Esophagus squamous epithelium (tissue), 5 donors: ENCODE measurements around the gene EHBP1. TPM values are rescaled to one million over a fixed set of nuclear protein-coding genes. Genes with fewer than 3 reads are reported as not detected.
A peak's percentile ranks its signal among the peaks of the same experiment; 100 is the strongest.
"Not testable (repeated sequence)": the region's sequence is repeated elsewhere in the genome, so short reads cannot be mapped to it uniquely, and the experiment has no call there.

Source experiments
- DNase-seq: peaks from one replicate; lab custom pipeline; 2025; lab: John Stamatoyannopoulos, UW
- H3K27ac ChIP-seq, 4 donors: fragments of 200-600 bp; sonication (generic); one replicate each; pipeline ENCODE4 v1.5.1; 2016 to 2019; ENCODE audit warnings: mild to moderate bottlenecking in 1 of 4
- H3K27me3 ChIP-seq, 4 donors: fragments of 200-600 bp; sonication (generic); 1 replicate in 3 of 4; 2 replicates in 1 of 4; pipeline versions ENCODE4 v1.5.1 to v1.6.0; 2017 to 2021; ENCODE audit warnings: antibody characterized with exemption in 1 of 4
- H3K36me3 ChIP-seq, 3 donors: fragments of 200-600 bp; sonication (generic); one replicate each; pipeline ENCODE4 v1.5.1; 2016 to 2019
- H3K4me1 ChIP-seq, 3 donors: fragments of 200-600 bp; sonication (generic); one replicate each; pipeline ENCODE4 v1.5.1; 2017 to 2019
- H3K4me3 ChIP-seq, 4 donors: fragments of 200-600 bp; sonication (generic); 1 replicate in 3 of 4; 2 replicates in 1 of 4; pipeline ENCODE4 v1.5.1; 2016 to 2019; ENCODE audit warnings: mild to moderate bottlenecking in 2 of 4, moderate library complexity in 1 of 4
- H3K9me3 ChIP-seq, 3 donors: fragments of 200-600 bp; sonication (generic); one replicate each; pipeline ENCODE4 v1.5.1; 2016 to 2019
- CTCF ChIP-seq, 6 experiments: fragments of 450-650 bp in 4 of 6; fragments of 200-600 bp in 2 of 6; sonication (generic) in 2 of 6; IDR thresholded peaks; one replicate each; pipeline ENCODE4 v1.5.1; 2016 to 2019; ENCODE audit warnings: antibody characterized with exemption in 6 of 6, mild to moderate bottlenecking in 4 of 6, moderate library complexity in 4 of 6
- POLR2A ChIP-seq, 4 donors: fragments of 450-650 bp; IDR thresholded peaks; one replicate each; pipeline ENCODE4 v1.6.1; 2017; ENCODE audit warnings: antibody characterized with exemption in 4 of 4, mild to moderate bottlenecking in 4 of 4, moderate library complexity in 3 of 4
- WGBS, 2 donors: methylation state at CpG; one replicate each; pipeline ENCODE4 v1.1.5; 2018; 5-methylcytosine and 5-hydroxymethylcytosine counted together
- intact Hi-C: fragments of 100-400 bp; cut with DNase I; formaldehyde crosslinking; loops from one replicate; pipeline ENCODE4 v1.15.0; 2022
- total RNA-seq, 4 donors: library from RNA; depleted of rRNA; stranded (reverse); fragments of >200 nt; gene quantifications; one replicate each; pipeline ENCODE4 v1.1.0, GENCODE V29; 2016
- donor health status: DM: yes; HTN: yes; CAD: no.

The EHBP1 gene
- total RNA-seq, 4 donors from 2014 or later, result 59.6 to 111 (median 77.9) TPM

GRCh38 chr2:63066838-63067237 lies 361.3 kb downstream of the EHBP1 start:
- no peaks in the 10 kb centered on the region for H3K4me1 ChIP-seq
- WGBS, 2 donors, result 82 to 84% methylated on average over 2 of the region's 2 CpGs
- H3K27ac ChIP-seq, result no peak overlapping the region
- no peaks in the 10 kb centered on the region for H3K36me3 ChIP-seq
- no peaks in the 10 kb centered on the region for H3K9me3 ChIP-seq
- no peak overlapping the region for H3K4me3 ChIP-seq
- no peak for DNase-seq
- TF ChIP-seq CTCF (IDR thresholded peaks at IDR 0.05) (no peak), POLR2A (IDR thresholded peaks at IDR 0.05) (no peak)
- intact Hi-C loops, result no loop called here
- H3K27me3 ChIP-seq, result peaks cover 0 to 93% (median 15%) of the 10 kb centered on the region in 4 donors

GRCh38 chr2:63071664-63072063 lies 366.2 kb downstream of the EHBP1 start:
- no peaks in the 10 kb centered on the region for H3K36me3 ChIP-seq
- TF ChIP-seq CTCF (IDR thresholded peaks at IDR 0.05), result no peak
- 70 to 75% methylated on average over 2 of the region's 2 CpGs for WGBS, 2 donors
- no peaks in the 10 kb centered on the region for H3K9me3 ChIP-seq
- no peaks in the 10 kb centered on the region for H3K4me1 ChIP-seq
- H3K27me3 ChIP-seq, result peaks cover 0 to 58% (median 0%) of the 10 kb centered on the region in 4 donors
- intact Hi-C loops, result no loop called here
- no peak overlapping the region for H3K27ac ChIP-seq
- DNase-seq, result no peak
- H3K4me3 ChIP-seq, result no peak overlapping the region

- TF ChIP-seq POLR2A (IDR thresholded peaks at IDR 0.05), result no peak
- no peak for TF ChIP-seq CTCF (IDR thresholded peaks at IDR 0.05)
- no peak overlapping the region for H3K4me3 ChIP-seq
- intact Hi-C loops, result no loop called here
- no peak for DNase-seq
- no peaks in the 10 kb centered on the region for H3K36me3 ChIP-seq
- H3K4me1 ChIP-seq, result no peaks in the 10 kb centered on the region
- 63 to 86% methylated on average over 3 of the region's 3 CpGs for WGBS, 2 donors
- H3K9me3 ChIP-seq, result no peaks in the 10 kb centered on the region
- no peak overlapping the region for H3K27ac ChIP-seq
- peaks cover 0 to 49% (median 0%) of the 10 kb centered on the region in 4 donors for H3K27me3 ChIP-seq
These were observed 368.5 kb downstream of the EHBP1 start for GRCh38 chr2:63073994-63074393.

GRCh38 chr2:63074399-63074798 lies 368.9 kb downstream of the EHBP1 start:
- peaks cover 0 to 45% (median 0%) of the 10 kb centered on the region in 4 donors for H3K27me3 ChIP-seq
- H3K36me3 ChIP-seq, H3K4me1 ChIP-seq, H3K4me3 ChIP-seq, H3K27ac ChIP-seq, intact Hi-C loops, DNase-seq, H3K9me3 ChIP-seq: not testable (repeated sequence)
- WGBS, 2 donors, result 87 to 92% methylated on average over 4 of the region's 4 CpGs

- peak in 4 of 6 experiments; percentile 14 to 66 (median 38) for TF ChIP-seq CTCF (IDR thresholded peaks at IDR 0.05)
- TF ChIP-seq POLR2A (IDR thresholded peaks at IDR 0.05), result no peak
- H3K9me3 ChIP-seq, result no peaks in the 10 kb centered on the region
- peaks cover 0 to 41% (median 0%) of the 10 kb centered on the region in 4 donors for H3K27me3 ChIP-seq
- H3K36me3 ChIP-seq, result no peaks in the 10 kb centered on the region
- intact Hi-C loops, result no loop called here
- no peak overlapping the region for H3K27ac ChIP-seq
- no peak for DNase-seq
- 63 to 70% methylated on average over 4 of the region's 4 CpGs for WGBS, 2 donors
- no peak overlapping the region for H3K4me3 ChIP-seq
- no peaks in the 10 kb centered on the region for H3K4me1 ChIP-seq
These were observed 373.5 kb downstream of the EHBP1 start for GRCh38 chr2:63078852-63079606.
